GM18502 (cell line): Measurements from ENCODE around the gene POLN.
A peak's percentile ranks its signal among the peaks of the same experiment; 100 is the strongest.

ENCODE experiments used
- ATAC-seq: cut with Tn5 transposase; IDR thresholded peaks from one replicate; pipeline ENCODE4 v1.9.1; 2021; ENCODE audit warnings: mild to moderate bottlenecking; ENCODE audit not compliant: unreplicated experiment, poor library complexity

The POLN gene

GRCh38 chr4:2264481-2265041 lies 22.6 kb upstream of the POLN start:
- ATAC-seq = no peak

- ATAC-seq = no peak
Observed at GRCh38 chr4:2263926-2264321, 22.0 kb upstream of the POLN start.

- ATAC-seq = no peak
Observed at GRCh38 chr4:2262944-2263250, 21.0 kb upstream of the POLN start.

- ATAC-seq = peak; percentile 93
Observed at GRCh38 chr4:2262145-2262943, 20.4 kb upstream of the POLN start.

GRCh38 chr4:2261853-2262144 lies 19.9 kb upstream of the POLN start, which contains the start of gene MXD4:
Gene MXD4 (minus strand): TSS chr4:2262109. CDS start chr4:2261980, 129 bp downstream.
- ATAC-seq = peak; percentile 2

- ATAC-seq = no peak
Observed at GRCh38 chr4:2261110-2261852, 19.4 kb upstream of the POLN start.

- no peak for ATAC-seq
Observed at GRCh38 chr4:2260344-2261109, 18.6 kb upstream of the POLN start.

GRCh38 chr4:2259541-2260343 lies 17.8 kb upstream of the POLN start:
- ATAC-seq = no peak

- ATAC-seq = no peak
Observed at GRCh38 chr4:2259036-2259540, 17.2 kb upstream of the POLN start.

- ATAC-seq = no peak
Observed at GRCh38 chr4:2258091-2259035, 16.4 kb upstream of the POLN start.

GRCh38 chr4:2257361-2258081 lies 15.6 kb upstream of the POLN start:
- ATAC-seq = no peak

- ATAC-seq = no peak
Observed at GRCh38 chr4:2256781-2257191, 14.9 kb upstream of the POLN start.

GRCh38 chr4:2256156-2256731 lies 14.3 kb upstream of the POLN start:
- ATAC-seq = no peak

- ATAC-seq = no peak
Observed at GRCh38 chr4:2255501-2256155, 13.7 kb upstream of the POLN start.

GRCh38 chr4:2254665-2255500 lies 13.0 kb upstream of the POLN start:
- no peak for ATAC-seq
